Activated T-helper 1 cell treated with anti-CD3 and anti-CD28 coated beads, Interleukin-2, amount 50 U/mL, for 16 hours (primary cell): Measurements from ENCODE around the gene RTF2.

Experiments
- DNase-seq, 2 donors: peaks; one replicate each; pipeline ENCODE4 v3.0.0-alpha.2; 2020; ENCODE audit warnings: low read depth in 1 of 2, low spot score in 1 of 2

RTF2 gene

GRCh38 chr20:56437196-56437960 lies 31.0 kb upstream of the RTF2 start:
- no peak for DNase-seq

- no peak for DNase-seq
These were observed 30.1 kb upstream of the RTF2 start for GRCh38 chr20:56438284-56438683.

GRCh38 chr20:56439771-56440291 lies 28.6 kb upstream of the RTF2 start:
- DNase-seq = no peak

GRCh38 chr20:56440346-56441007 lies 27.9 kb upstream of the RTF2 start:
- DNase-seq = peak in 1 of 2 donors; percentile 37

- DNase-seq = no peak
These were observed 25.8 kb upstream of the RTF2 start for GRCh38 chr20:56442389-56443365.

- DNase-seq = no peak
These were observed 24.5 kb upstream of the RTF2 start for GRCh38 chr20:56443654-56444540.

GRCh38 chr20:56445130-56445529 lies 23.3 kb upstream of the RTF2 start:
- DNase-seq = no peak

- DNase-seq = no peak
These were observed 22.9 kb upstream of the RTF2 start for GRCh38 chr20:56445540-56445939.

- DNase-seq = no peak
These were observed 21.2 kb upstream of the RTF2 start for GRCh38 chr20:56447227-56447626.

- DNase-seq = no peak
These were observed 19.0 kb upstream of the RTF2 start for GRCh38 chr20:56449459-56449858.

- no peak for DNase-seq
These were observed 17.2 kb upstream of the RTF2 start for GRCh38 chr20:56451056-56451765.

GRCh38 chr20:56453352-56453751 lies 15.1 kb upstream of the RTF2 start:
- DNase-seq = no peak

GRCh38 chr20:56454754-56455153 lies 13.7 kb upstream of the RTF2 start:
- no peak for DNase-seq

GRCh38 chr20:56458206-56458821 lies 10.1 kb upstream of the RTF2 start:
- no peak for DNase-seq

- no peak for DNase-seq
These were observed 8.0 kb upstream of the RTF2 start for GRCh38 chr20:56460459-56460858.

GRCh38 chr20:56461576-56461975 lies 6.9 kb upstream of the RTF2 start:
- no peak for DNase-seq

GRCh38 chr20:56463428-56463827 lies 5.0 kb upstream of the RTF2 start:
- no peak for DNase-seq

- DNase-seq = no peak
These were observed 2.4 kb upstream of the RTF2 start for GRCh38 chr20:56465997-56466396.

- DNase-seq = no peak
These were observed 485 bp upstream of the RTF2 start for GRCh38 chr20:56467968-56468315.
